DMS153 treated with DMSO at 0.1 percent for 48 hours (cell line): Measurements from ENCODE around the gene TIMM17A.
A peak's percentile ranks its signal among the peaks of the same experiment; 100 is the strongest.

Source experiments
- DNase-seq: peaks from one replicate; lab custom pipeline; 2025; ENCODE audit not compliant: unreplicated experiment; lab: John Stamatoyannopoulos, UW

Gene TIMM17A

DNA sequence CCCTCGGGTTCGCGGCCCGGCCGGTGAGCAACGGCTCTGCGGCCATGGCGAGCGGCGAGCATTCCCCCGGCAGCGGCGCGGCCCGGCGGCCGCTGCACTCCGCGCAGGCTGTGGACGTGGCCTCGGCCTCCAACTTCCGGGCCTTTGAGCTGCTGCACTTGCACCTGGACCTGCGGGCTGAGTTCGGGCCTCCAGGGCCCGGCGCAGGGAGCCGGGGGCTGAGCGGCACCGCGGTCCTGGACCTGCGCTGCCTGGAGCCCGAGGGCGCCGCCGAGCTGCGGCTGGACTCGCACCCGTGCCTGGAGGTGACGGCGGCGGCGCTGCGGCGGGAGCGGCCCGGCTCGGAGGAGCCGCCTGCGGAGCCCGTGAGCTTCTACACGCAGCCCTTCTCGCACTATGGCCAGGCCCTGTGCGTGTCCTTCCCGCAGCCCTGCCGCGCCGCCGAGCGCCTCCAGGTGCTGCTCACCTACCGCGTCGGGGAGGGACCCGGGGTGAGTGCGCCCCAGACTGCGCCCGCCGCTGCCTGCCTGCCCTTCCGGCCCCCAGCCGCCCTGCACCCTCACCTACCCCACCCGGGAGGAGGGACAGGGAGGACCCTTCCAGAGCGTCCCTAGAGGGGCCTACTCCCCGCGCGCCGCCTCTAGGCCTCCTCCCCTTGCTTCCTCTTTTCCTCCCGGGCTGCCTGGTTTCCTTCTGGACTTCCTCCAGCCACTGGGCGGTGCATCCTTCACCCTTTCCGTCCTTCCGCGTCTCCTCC is 27.5 kb downstream of the TIMM17A start, which contains the start of gene RNPEP:
TSS of gene RNPEP (plus strand) at position 26 of the 757 bp plus-strand sequence. CDS start at position 45, 19 bp downstream.
- peak; percentile 80 for DNase-seq

DNA sequence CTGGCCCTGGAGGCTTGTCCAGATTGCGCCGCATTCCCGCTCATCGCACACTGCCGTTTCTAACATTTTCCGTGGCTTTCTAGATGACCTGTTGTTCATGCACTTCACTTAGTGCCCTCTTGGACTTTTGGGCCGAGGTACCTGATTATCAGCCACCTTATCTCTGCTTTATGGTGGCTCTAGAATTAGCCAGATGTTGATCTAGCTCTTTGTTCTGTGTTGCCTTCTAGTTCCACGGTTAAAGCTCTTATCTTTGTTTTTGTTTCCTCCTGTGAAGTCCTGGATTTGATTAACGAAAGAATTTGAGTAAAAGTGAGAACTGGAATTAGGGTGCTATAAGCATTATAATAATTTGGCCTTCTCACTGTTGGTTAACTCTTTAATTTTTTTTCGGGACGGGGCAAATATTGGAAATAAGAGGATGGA is 28.1 kb downstream of the TIMM17A start:
- no peak for DNase-seq

DNA sequence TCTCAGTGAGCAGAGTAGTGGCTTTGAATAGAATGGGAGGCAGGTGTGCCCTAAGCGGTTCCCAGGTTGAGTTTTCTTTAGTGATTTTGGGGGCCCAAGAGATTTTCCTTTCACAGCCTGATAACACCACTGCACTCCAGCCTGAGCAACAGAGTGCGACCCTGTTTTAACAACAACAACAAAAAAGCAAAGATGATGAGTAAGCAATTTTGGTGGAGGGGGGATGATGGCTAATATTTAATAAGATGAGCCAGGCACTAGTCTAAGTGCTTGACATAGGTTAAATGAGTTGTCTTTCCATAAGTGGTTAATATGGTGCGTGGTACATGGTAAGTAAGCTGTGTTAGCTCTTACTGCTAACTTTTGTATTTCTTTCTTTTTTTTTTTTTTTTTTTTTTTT is 29.1 kb downstream of the TIMM17A start:
- DNase-seq: no peak

DNA sequence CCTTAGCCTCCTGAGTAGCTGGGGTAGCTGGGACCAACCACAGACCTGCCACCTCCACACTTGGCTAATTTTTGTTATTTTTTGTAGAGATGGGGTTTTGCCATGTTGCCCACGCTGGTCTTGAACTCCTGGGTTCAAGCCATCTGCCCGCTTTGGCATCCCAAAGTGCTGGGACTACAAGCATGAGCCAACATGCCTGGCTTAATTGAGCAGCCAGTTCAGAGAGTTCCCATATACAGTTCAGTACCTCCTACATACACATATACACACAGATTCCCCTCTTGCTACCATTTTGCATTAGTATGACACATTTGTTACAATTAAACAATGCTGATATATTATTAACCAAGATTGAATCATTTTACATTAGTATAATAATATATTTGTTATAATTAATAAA is 30.1 kb downstream of the TIMM17A start:
- no peak for DNase-seq

DNA sequence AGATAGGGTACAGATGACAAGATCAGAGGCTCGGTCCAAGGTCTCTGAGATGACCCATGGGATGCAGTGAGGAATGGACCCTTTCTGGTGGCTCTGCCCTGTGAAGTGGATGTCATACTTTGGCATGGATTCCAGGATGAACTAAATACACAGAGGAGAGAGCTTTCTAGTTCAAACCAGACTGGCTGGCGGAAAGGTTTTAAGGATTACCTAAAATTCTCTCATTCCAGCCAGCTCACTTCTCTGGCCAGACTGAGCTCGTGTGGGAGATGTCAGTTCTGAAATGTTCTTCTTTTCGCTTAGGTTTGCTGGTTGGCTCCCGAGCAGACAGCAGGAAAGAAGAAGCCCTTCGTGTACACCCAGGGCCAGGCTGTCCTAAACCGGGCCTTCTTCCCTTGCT is 33.3 kb downstream of the TIMM17A start:
- DNase-seq: no peak

DNA sequence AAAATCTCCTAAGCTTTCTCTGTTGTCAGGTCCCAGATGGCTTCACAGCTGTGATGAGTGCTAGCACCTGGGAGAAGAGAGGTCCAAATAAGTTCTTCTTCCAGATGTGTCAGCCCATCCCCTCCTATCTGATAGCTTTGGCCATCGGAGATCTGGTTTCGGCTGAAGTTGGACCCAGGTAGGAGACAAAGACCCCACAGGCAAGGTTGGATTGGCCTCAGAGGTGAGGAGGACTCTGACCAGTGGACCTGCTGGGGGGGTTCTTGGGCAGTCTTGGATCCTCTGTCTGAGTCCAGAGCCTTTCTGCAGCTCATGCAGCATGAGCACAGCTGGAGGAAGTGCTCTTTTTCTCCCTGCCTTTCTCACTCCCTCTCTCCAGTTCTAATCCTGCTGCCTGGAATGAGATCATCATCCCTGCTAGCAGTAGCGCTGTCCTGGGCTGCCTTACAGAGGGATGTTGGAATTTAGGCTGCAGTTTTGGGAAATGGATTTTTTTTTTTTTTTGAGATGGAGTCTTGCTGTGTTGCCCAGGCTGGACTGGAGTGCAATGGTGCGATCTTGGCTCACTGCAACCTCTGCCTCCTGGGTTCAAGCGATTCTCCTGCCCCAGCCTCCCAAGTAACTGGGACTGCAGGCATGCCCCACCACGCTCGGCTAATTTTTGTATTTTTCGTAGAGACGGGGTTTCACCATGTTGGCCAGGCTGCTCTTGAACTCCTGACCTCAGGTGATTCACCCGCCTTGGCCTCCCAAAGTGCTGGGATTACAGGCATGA is 34.2 kb downstream of the TIMM17A start:
- no peak for DNase-seq

GRCh38 chr1:201990427-201990826 is 35.1 kb downstream of the TIMM17A start:
- no peak for DNase-seq

GRCh38 chr1:201999625-202000238 is 44.4 kb downstream of the TIMM17A start:
- DNase-seq: peak; percentile 89

- no peak for DNase-seq
Measured at GRCh38 chr1:202002507-202002906, 47.2 kb downstream of the TIMM17A start.

DNA sequence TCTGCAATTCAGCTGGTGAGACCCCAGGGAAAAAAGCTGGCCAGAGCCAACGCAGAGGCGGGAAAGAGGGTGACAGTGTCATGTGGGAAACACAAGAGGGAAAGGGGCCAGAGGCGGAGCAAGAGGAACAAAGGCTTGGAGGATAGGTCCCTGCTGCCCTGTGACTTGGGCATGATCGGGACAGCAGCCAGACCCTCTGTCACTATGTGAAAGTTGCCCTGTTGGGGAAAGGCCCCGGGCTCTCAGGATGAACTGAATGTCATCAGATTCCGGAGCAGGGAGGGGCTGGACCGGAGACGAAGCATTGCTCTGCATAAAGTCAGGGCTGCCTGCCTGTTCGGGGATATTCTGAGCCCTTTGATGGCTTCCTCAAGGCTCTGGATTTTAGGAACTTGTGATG is 49.4 kb downstream of the TIMM17A start:
- no peak for DNase-seq

DNA sequence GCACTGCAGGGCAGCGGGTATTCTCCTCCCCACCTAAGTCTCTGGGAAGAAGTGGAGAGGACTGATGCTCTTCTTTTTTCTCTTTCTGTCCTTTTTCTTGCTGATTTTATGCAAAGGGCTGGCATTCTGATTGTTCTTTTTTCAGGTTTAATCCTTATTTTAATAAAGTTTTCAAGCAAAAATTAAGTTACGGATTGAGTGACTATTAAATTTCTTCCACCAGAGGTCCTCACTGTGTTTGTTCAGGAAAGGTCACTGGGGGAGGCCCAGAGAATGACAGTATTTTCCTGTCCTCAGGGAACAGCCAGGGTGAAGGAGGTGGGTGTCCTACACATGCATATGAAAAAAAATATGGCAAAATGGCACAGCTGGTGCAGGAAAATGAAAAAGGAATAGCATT is 50.7 kb downstream of the TIMM17A start:
- DNase-seq: no peak

DNA sequence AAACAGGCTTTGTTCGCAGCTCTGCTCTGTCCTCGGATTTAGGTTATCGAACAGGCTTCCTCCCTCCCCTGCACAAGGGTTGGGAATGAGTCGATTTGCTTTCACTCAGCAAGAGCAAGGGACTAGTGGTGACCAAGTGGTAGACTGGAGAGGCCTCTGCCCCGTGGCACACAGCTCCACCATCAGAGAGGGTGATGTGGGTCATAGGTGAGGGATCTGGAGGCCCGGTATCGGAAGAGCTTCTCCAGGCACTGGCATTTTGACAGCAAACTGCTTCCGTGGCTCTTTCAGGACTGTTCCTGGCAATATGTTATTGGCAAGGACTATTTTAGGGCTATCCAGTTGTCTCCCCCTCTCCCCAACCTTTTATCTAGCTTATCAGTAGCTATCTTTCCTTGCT is 52.0 kb downstream of the TIMM17A start:
- DNase-seq: no peak

DNA sequence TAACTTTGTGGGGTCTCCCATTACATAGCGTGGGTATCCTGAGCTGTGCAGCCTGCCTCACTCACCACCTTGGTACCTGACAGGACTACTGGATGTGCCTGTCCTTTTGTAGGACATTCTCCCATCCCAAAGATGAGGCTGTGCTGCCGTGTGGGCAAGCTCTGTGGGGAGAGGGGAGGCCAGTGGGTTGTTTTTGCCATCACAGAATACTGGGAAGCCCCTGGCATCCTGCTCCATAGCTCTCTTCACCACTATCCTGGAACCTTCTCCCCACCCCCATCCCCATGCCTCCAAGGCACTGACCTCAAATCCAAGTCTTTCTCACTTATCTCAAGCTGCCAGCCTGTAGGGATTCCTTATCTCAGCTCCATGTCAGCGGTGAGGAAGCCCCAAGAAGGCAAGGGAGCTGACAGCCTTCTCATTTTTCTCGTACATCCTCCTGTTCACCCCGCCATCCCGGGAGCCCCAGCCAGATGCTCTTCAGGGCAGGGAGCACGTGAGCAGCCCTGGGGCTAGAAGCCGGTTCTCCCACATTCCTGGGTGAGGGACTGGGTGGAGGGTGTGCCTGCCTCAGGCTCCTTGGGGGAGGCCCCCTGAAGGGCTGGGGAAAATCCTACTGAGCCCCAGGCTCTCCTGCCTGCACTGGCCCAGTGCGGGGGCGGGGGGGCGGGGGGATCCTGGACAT is 52.6 kb downstream of the TIMM17A start:
- peak; percentile 91 for DNase-seq

DNA sequence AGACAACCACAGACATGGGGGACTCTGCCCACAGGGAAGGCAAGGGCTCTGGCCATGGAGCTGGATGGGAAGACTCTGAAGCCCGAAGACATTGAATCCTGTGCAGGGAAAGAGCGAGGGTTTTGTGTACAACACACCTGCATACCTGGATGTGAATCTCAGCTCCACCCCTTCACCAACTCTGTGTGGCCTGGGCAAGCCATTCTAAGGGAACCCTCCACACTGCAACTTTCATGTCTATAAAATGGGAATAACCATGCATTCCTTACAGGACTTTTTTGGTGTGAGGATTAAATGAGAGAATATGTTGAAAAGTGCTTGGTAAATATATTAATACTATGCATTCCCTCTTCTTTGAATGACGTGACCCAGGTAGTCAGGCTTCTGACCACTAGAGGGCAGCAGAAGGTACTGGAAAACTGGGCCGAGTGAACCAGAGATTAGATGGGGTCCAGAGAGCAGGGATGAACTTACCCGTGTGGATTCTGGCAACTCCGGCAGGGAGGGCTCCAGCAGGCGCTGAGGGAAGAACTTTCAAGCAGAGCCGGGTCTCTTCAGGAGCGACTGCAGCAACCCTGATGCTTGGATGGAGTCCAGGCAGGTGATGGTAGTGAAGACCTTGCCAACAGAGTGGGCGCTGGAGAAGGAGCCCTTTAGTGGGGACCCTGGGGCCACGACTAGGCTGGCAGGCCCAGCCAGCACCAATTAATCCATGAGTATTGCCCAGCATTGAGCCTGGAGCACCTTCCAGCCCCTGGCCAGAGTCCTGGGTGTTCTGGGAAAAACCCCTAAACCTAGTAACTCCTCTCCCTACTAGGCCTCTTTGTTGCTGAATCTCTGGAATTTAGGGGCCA is 54.2 kb downstream of the TIMM17A start:
- peak; percentile 98 for DNase-seq

DNA sequence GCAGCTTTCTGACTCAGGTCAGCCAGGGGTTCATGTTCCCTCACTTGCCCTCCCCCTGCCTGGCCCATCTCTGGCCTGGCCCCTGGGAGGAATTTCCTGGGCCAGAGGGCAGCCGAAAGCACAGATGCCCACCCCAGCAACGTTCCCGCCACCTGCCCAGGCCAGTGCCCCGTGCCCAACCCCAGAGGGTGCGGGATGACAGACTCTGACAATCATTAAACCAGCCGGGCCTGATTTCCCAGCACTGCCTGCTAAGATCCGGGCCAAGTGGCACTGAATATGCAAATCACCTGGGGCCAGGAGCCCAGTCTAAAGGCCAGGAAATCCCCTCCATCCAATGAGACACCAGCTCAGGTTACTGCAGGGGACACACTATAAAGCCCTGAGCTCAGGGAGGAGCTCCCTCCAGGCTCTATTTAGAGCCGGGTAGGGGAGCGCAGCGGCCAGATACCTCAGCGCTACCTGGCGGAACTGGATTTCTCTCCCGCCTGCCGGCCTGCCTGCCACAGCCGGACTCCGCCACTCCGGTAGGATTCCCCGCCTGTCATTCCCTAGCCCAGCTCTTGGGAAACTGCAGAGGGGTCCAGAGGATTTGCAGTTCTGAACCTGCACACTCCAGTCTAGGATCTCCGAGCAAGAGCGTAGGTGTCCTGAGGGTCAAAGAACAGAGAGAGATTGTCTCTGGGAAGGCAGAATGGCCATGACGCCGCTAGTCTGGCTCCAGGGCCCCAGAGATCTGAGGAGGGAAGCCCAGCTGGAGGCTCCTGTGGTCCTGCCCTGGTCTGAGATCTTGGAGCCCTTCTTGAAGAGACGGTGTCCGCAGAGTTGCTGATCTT is 55.1 kb downstream of the TIMM17A start, which contains the start of gene ELF3:
TSS of gene ELF3 (plus strand) at position 408 of the 836 bp plus-strand sequence. CDS start 550 bp downstream, outside the sequence.
- DNase-seq: peak; percentile 99

- no peak for DNase-seq
Measured at GRCh38 chr1:202011994-202012393, 56.7 kb downstream of the TIMM17A start.

DNA sequence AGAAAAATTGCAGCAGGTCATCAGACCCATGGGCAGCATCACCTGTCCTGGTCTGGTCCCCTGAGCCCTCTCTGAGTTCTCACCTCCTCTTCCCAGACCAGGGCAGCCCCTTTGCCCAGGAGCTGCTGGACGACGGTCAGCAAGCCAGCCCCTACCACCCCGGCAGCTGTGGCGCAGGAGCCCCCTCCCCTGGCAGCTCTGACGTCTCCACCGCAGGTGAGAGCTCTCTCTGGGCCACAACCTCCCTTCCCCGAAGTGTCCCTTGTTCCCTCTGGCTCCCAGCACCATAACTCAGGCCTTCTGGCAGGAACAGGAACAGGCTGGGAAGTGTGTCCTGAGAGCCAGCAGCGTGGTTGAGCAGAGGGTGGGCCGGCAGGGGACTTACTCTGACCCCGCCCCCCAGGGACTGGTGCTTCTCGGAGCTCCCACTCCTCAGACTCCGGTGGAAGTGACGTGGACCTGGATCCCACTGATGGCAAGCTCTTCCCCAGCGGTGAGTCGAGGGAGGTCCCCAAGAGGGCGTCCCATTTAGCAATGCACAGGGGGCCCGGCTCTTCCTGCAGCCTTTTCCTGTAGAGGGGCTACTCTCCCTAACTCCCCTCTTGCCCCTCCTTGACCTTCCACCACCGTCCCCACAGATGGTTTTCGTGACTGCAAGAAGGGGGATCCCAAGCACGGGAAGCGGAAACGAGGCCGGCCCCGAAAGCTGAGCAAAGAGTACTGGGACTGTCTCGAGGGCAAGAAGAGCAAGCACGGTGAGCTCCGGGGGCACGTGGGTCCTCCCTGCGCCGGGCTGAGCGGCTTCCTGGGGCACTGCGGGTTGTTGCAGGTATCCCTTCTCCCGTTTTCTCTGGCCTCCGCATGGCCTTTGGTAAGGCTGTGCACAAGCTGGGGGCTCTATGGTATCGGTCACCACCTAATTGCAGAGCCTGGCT is 57.5 kb downstream of the TIMM17A start:
- DNase-seq: no peak

GRCh38 chr1:202013603-202014002 is 58.3 kb downstream of the TIMM17A start:
- DNase-seq: no peak
